GM19463 (cell line): ENCODE results near the gene UBE2N.
A peak's percentile ranks its signal among the peaks of the same experiment; 100 is the strongest.
"Not testable (repeated sequence)": the region's sequence is repeated elsewhere in the genome, so short reads cannot be mapped to it uniquely, and the experiment has no call there.

Source experiments
- ATAC-seq: cut with Tn5 transposase; IDR thresholded peaks from one replicate; pipeline ENCODE4 v1.9.1; 2021; ENCODE audit warnings: mild to moderate bottlenecking, moderate library complexity; ENCODE audit not compliant: unreplicated experiment

Gene UBE2N

GRCh38 chr12:93381976-93382437 is 59.7 kb downstream of the UBE2N start:
- not testable (repeated sequence) for ATAC-seq

GRCh38 chr12:93381161-93381975 is 60.4 kb downstream of the UBE2N start:
- no peak for ATAC-seq

GRCh38 chr12:93380480-93381121 is 61.1 kb downstream of the UBE2N start:
- ATAC-seq, result no peak

DNA sequence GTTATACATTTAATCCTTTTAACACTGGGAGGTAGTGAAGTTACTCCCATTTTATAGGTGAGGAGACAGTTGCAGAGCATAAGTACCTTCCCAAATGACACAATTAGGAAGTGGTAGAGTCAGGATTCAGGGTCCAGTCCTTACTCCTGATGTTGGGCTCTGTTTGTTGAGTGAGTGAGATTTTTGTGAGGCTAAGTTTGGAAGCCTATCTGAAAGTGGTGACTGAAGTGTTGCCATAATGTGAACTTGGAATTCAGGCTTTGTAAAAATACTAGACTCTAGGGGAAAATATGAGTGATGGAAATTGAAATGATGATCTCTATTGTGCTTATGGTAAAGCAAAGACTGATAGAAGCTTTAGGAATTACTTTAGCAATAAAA is 61.8 kb downstream of the UBE2N start:
- ATAC-seq, result no peak

DNA sequence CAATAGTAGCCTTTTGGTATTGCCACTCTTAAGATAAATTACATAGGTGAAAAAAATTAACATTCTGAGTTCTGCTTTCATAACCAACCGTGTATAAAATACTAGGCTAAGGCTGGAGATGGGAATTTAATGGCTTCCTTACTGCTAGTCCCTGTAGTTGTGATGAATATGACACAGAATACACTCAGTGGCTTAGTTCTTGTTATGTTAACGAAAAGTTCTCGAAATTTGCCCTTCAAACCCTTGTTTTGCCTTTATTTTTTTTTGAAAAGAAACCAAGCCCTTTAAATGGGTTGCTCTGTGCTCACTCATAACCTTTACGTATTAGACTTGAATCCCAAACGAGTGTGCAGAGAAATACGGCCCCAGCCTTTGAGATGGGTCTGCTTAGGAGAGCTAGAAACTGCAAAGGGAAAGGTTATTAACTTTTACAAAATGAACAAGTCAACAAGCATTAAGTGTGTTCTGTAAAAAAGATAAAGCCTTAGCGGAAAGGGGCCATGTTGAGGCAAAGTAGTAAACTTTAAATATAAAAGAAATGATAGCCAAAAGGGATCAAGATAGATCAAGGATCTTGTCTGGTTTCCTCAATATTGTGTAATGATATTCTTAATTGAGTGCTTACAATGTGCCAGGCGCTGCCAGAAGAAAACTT is 62.3 kb downstream of the UBE2N start:
- ATAC-seq, result no peak

DNA sequence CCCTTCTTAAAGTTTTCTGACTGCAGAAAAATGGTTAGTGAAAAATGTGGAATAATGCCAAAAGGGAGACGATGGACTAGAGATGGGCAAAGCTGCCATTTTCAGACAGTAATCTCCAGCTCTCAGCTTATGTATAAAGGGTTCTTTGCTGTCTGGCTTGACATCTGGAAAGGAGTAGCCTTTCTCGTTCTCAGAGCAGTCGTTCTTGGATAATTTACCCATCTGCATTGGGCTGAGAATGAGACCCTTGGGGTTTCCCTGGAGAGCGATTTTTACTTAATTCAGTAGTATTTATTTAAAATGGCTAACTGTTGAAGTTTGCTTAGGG is 62.8 kb downstream of the UBE2N start:
- no peak for ATAC-seq

DNA sequence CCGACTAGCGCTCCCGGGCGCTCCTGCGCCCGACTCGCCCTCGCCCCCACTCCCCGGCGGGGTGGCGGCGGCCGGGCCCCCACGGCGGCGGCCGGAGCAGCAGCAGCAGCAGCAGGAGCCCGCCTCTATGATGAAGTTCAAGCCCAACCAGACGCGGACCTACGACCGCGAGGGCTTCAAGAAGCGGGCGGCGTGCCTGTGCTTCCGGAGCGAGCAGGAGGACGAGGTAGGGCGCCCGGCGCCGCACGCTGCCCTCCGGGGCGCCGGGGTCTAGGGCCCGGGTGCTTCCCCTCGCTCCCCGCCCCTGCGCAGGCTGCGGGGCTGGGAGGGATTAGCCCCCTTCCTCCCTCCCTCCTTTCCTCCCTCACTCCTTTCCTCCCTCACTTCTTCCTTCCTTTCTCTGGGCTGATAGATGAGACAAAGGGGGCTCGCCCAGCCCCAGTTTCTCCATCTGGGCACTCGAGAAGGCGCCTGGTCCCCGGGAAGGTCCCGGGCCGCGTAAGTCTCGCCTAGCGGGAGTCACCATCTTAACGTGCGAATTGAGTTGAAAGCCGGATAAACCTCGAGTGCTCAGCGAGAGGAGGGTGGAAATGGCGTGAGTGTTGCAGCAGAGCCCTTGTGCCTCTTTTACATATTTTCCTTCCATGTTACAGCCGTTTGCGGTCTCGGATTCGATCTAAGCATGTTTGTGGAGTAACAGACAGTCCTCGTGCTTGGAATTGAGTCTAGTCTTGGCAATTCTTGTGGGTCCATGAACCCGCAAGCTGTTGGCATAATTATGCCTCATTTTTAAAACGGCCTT is 63.4 kb downstream of the UBE2N start:
- ATAC-seq, result peak; percentile 25

GRCh38 chr12:93377252-93378195 is 64.2 kb downstream of the UBE2N start, which contains the start of gene NUDT4:
Gene NUDT4, plus strand, starts transcription at chr12:93377925. Its CDS starts 398 bp downstream, at chr12:93378323.
- peak; percentile 70 for ATAC-seq

DNA sequence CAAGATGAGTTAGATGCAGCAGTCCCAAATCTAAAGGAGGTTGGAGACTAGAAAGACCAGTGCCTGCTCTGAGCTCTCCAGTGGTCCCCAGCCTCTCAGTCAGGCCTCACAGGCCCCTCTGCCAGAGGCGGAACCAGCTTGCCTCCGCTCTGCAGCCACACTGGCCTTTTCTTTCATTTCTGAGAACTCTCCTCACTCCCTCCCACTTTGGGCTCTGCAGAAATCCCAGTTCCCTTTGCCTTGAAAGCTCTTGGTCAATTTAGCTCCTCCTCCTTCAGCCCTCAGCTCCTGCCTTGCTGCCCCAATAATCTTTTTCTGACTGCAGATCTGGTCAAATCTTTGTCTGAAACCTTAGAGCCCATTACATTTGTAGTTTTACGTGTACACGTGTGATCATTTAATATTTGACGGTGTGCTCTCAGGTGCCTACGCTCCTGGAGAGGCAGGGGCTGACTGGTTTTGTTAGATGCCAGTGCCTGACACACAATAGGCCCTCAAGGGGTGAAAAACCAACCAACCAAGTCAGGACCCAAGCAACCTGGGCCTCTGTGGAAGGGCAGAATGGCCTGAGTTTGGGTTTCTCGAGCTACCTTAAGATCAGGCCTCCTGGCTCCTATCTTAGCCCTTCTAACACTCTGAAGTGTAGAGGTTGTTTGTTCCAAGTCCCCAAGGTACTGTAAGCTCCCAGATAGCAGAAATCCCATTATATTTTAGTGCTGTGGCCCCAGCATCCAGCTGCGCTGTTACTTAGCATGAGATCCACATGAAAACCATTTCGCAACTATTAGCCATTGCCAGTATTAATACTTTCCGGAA is 65.1 kb downstream of the UBE2N start:
- ATAC-seq, result no peak

- ATAC-seq, result no peak
Observed at GRCh38 chr12:93375906-93376305, 65.8 kb downstream of the UBE2N start.

DNA sequence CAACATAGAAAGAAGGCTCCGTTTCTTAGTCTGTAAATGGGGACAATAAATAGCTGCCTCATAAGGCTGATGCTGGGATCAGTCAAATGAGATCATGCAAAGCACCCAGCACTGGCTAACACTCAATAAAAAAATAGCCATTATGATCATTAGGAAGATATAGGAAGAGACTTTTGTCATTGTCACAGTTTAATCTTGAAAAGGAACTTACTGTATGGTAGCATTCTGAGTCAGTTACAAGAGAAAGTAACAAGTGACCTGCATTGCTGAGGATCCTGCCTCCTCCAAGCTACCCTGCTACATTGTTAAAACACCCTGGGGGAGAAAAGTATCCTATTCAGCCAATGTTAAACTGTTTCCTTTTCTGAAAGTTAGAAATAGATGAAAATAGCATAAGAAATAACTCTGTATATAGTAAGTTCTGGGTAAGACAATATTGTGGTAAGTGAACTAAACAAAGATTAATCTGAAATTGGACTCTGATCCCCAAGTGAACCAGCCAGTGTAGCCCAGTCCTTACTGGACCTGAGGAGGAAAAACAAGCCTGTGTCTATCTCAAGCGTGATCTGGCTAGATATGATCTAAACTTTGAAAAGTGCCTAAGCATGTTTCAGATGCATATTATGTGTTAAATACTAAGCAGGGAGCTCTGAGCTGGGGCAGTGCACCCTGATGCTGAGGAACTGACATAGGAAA is 67.6 kb downstream of the UBE2N start:
- no peak for ATAC-seq

- no peak for ATAC-seq
Observed at GRCh38 chr12:93370947-93371346, 70.8 kb downstream of the UBE2N start.

GRCh38 chr12:93369505-93369904 is 72.2 kb downstream of the UBE2N start:
- no peak for ATAC-seq

DNA sequence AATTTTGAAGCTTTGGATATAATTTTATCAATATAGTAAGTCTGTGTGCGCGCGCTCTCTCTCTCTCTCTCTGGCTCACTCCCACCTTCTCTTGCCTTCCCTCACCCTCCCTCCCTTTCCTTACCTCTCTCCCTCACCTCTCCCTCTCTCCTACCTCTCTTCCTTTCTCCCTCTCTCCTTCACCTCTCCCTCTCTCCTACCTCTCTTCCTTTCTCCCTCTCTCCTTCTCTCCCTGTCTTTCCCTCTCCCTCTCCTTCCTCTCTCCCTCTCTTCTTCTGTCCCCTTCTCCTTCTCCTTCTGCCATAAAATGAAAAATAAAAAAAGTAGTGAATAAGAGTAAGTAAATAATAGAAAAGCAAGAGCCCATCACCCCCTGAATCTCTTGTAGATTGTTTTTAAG is 73.0 kb downstream of the UBE2N start:
- ATAC-seq, result no peak

DNA sequence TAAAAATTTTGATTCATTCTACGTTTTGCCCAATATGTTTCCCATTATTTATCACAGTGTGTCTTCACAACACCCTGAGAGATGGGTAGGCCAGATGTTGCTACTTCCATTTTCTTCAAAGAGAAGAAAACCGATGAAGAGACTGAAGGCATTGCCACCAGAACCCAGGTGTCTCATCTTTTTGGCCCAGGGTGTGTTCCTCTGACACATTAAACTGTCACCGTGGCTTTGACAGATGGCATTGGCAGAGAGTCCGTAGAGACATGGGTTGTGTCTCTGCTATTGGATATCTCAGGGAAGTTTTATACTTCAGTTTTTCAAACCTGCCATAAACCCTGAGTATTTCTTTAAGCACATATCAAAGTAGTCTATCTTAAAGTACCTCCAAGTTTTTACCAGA is 75.3 kb downstream of the UBE2N start:
- ATAC-seq, result no peak

- ATAC-seq, result no peak
Observed at GRCh38 chr12:93365616-93366405, 75.9 kb downstream of the UBE2N start.

DNA sequence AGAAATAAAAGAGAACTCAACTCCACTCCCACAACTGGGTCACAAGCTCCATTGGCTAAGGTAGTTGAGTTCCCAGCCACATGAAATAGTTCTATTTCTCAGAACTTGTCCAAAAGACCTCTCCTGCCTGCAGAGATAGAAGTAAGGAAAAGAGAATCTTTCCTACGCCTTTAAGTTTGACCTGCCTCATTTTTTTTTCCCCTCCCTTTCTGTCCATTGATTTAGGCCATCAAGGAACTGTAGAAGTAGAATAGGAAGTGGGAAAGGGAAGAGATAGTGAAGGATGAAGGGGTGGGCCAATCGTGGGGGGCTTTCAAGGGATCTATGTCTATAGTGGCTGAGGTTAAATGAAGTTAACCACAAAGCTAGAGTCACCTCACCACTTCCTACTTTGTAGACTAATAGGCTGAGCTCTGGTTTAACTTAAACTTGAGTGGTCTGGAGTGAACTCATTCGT is 77.9 kb downstream of the UBE2N start:
- peak; percentile 61 for ATAC-seq
